ENCODE measurements around the gene FABP7. TPM values are rescaled to one million over a fixed set of nuclear protein-coding genes. Genes with fewer than 3 reads are reported as not detected.
A peak's percentile ranks its signal among the peaks of the same experiment; 100 is the strongest.

The FABP7 gene
- total and polyA plus RNA-seq, 7 donors: 3.7 to 63.6 (median 31.3) TPM

DNA sequence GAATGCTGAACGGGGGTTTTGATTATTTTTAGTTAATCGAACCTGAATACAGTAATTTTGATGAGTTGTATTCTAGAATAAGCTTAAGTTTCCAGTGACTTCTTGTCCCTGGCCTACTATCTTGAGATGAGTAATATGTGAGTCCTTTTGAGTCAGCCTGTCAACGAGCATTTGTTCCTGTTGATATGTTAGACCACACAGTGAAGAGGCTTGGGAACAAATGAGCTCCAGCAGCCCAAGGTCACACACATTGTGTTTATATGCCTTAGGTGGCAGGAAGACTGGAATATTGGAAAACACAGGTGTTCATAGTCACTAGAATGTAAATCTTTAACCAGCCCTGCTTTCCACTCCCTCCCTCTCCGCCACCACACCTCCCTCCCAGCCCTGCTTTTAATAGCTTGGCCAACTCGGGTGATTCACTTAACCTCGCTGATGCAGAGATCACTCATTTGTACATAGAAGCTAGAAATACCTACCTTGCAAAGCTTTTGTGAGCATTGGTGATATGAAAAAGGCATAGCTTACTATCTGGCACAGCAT is 18.7 kb downstream of the FABP7 start:
- intact Hi-C loops (cut with DNase I): loop anchor here in 1 of 2 donors (2.0 kb wide), 1 partner anchor 39 kb away; no protein-coding TSS in a partner anchor
- peak overlapping the region; percentile 63 for H3K27ac ChIP-seq

DNA sequence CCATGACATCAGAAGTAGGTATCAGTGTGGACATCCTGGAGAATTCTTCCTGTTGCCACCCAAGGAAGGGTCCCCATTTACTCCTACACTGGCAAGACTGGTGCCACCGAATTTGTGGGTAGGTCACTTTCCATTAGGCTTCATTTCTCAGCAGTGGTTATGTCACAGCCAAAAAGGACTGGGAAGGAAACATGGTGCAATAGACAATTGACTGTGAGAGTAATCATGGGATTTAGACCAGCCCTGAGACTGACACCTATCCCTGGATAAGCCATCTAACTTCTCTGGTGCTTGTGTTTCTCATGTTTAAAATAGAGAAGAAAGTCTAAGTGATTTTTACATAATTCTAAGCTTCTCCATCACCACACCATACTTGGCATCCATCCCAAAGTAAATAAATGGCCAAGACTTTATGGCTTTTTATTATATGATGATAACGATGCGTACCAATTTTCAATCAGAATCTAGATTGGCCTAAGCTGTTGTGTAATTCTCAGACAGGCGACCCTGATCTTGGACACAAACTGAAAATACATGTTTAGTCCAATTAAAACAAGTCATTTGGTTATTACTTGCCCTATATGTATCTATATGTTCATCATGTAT is 19.7 kb downstream of the FABP7 start:
- DNase-seq (no peak), ATAC-seq (peak; percentile 32 to 68 (median 51))
- H3K27ac ChIP-seq: peak overlapping the region; percentile 63
- no peak overlapping the region for H3K4me3 ChIP-seq
- 86 to 92% (median 89%) methylated on average over 4 of the region's 4 CpGs for WGBS, 3 donors
- peaks cover 2 to 38% of the 10 kb centered on the region in 2 donors for H3K36me3 ChIP-seq (ENCODE audit: insufficient read depth in 1 of 2, low read depth in 1 of 2)
- no peaks in the 10 kb centered on the region for H3K9me3 ChIP-seq
- no peaks in the 10 kb centered on the region for H3K27me3 ChIP-seq (ENCODE audit: insufficient read depth in 3 of 3, low read length in 2 of 3)
- intact Hi-C loops (cut with DNase I): loop anchor here in 1 of 2 donors (2.0 kb wide), 1 partner anchor 38 kb away; no protein-coding TSS in a partner anchor
- peaks cover 17% of the 10 kb centered on the region for H3K4me1 ChIP-seq
- TF ChIP-seq, protein P1, sequence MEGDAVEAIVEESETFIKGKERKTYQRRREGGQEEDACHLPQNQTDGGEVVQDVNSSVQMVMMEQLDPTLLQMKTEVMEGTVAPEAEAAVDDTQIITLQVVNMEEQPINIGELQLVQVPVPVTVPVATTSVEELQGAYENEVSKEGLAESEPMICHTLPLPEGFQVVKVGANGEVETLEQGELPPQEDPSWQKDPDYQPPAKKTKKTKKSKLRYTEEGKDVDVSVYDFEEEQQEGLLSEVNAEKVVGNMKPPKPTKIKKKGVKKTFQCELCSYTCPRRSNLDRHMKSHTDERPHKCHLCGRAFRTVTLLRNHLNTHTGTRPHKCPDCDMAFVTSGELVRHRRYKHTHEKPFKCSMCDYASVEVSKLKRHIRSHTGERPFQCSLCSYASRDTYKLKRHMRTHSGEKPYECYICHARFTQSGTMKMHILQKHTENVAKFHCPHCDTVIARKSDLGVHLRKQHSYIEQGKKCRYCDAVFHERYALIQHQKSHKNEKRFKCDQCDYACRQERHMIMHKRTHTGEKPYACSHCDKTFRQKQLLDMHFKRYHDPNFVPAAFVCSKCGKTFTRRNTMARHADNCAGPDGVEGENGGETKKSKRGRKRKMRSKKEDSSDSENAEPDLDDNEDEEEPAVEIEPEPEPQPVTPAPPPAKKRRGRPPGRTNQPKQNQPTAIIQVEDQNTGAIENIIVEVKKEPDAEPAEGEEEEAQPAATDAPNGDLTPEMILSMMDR (IDR thresholded peaks at IDR 0.05): no peak

More for the DNA sequence above, 18.7 kb downstream of the FABP7 start:
- Histone ChIP-seq H3K4me3 (no peak overlapping the region), H3K36me3 (ENCODE audit: insufficient read depth in 1 of 2, low read depth in 1 of 2) (peaks cover 0 to 27% of the 10 kb centered on the region in 2 donors), H3K9me3 (no peaks in the 10 kb centered on the region), H3K4me1 (peaks cover 21% of the 10 kb centered on the region), H3K27me3 (ENCODE audit: insufficient read depth in 3 of 3, low read length in 2 of 3) (no peaks in the 10 kb centered on the region)
- TF ChIP-seq, protein P1 (IDR thresholded peaks at IDR 0.05): no peak
- ATAC-seq: peak; percentile 86 to 93 (median 93)
- DNase-seq: peak; percentile 23 to 62
- 40 to 42% (median 42%) methylated on average over 6 of the region's 6 CpGs for WGBS, 3 donors

DNA sequence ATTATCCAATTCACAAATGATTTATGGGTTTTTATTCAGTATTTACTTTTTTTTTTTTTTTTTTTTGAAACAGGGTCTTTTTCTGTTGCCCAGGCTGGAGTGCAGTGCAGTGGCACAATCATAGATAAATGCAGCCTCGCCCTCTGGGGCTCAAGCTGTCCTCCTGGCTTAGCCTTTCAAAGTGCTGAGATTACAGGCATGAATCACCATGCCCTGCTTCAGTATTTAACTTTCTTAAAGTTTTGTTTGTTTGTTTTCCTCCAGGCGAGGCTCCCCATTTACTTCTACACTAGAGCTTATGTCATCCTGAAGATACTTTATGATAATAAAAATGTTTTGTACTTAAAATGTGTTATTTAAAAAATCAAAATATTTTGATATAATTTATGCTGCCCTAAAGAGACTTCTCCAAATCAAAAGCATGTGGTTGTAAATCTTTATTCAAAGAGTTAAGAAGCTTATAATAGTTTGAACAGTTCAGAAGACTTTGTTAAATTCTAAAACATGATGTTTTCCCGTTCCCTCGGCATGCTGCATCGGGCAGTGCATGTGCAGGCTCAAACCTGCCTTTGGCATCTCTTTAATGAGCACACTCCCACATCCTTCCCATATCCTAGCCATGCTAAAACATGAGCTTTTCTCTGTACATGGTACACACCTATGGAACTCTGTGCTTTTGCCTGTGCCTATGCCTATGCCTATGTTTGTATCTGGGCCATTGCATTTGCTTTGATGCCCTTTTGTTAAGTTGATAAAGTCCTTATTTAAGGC is 20.6 kb downstream of the FABP7 start:
- H3K36me3 ChIP-seq (ENCODE audit: insufficient read depth in 1 of 2, low read depth in 1 of 2): peaks cover 2 to 46% of the 10 kb centered on the region in 2 donors
- peak overlapping the region; percentile 11 for H3K27ac ChIP-seq
- intact Hi-C loops (cut with DNase I): loop anchor here in 1 of 2 donors (2.0 kb wide), 1 partner anchor 37 kb away; no protein-coding TSS in a partner anchor
- TF ChIP-seq, protein P1 (IDR thresholded peaks at IDR 0.05): no peak
- H3K4me3 ChIP-seq: no peak overlapping the region
- H3K27me3 ChIP-seq (ENCODE audit: insufficient read depth in 3 of 3, low read length in 2 of 3): no peaks in the 10 kb centered on the region
- 88 to 93% (median 90%) methylated on average over 5 of the region's 5 CpGs for WGBS, 3 donors
- H3K9me3 ChIP-seq: no peaks in the 10 kb centered on the region
- ATAC-seq (peak in 2 of 4 donors; percentile 45 to 47), DNase-seq (no peak)
- peaks cover 17% of the 10 kb centered on the region for H3K4me1 ChIP-seq

DNA sequence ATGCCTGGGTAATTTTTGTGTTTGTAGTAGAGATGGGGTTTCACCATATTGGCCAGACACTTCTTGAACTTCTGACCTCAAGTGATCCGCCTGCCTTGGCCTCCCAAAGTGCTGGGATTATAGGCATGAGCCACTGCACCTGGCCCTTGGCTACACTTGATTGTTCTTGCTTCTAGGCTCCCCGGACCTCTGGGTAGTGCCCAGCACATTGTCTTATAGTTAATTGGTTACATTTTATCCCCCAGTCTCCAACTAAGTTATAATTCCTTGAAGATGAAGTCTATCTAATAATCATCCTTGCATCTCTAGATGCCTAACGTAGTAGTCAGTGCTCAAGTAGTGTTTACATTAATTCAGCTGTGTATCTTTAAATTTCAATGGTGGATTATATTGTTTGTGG is 21.4 kb downstream of the FABP7 start:
- H3K9me3 ChIP-seq: no peaks in the 10 kb centered on the region
- no peak overlapping the region for H3K4me3 ChIP-seq
- TF ChIP-seq, protein P1 (IDR thresholded peaks at IDR 0.05): no peak
- no peaks in the 10 kb centered on the region for H3K27me3 ChIP-seq (ENCODE audit: insufficient read depth in 3 of 3, low read length in 2 of 3)
- intact Hi-C loops (cut with DNase I): no loop called here
- WGBS, 3 donors: 45 to 67% (median 54%) methylated on average over 3 of the region's 3 CpGs
- DNase-seq (no peak), ATAC-seq (no peak)
- H3K27ac ChIP-seq: no peak overlapping the region
- H3K4me1 ChIP-seq: peaks cover 17% of the 10 kb centered on the region
- peaks cover 2 to 54% of the 10 kb centered on the region in 2 donors for H3K36me3 ChIP-seq (ENCODE audit: insufficient read depth in 1 of 2, low read depth in 1 of 2)
